GM13977 (cell line): ENCODE data around the gene AFAP1L2.

Experiments
- DNase-seq: peaks from one replicate; pipeline ENCODE4 v3.0.0; 2012; ENCODE audit warnings: low spot score
- CTCF ChIP-seq: IDR thresholded peaks from 2 replicates; pipeline ENCODE4 v1.5.1; 2012; ENCODE audit warnings: mild to moderate bottlenecking, control low read depth; ENCODE audit not compliant: insufficient read depth; ENCODE audit errors: extremely low read depth, missing control alignments
- in situ Hi-C: fragments of 300-500 bp; cut with MboI; formaldehyde crosslinking; loops from one replicate; pipeline ENCODE4 v1.12.0; 2022; ENCODE audit warnings: low sequenced_read_pairs, low pct_unique_long_range_greater_than_20kb, mixed read lengths, inconsistent platforms; ENCODE audit not compliant: unreplicated experiment

Gene AFAP1L2

GRCh38 chr10:114283535-114284234, 120.6 kb downstream of the AFAP1L2 start:
- no peak for DNase-seq
- no peak for TF ChIP-seq CTCF
- in situ Hi-C loops, result no loop called here

GRCh38 chr10:114283091-114283490, 121.2 kb downstream of the AFAP1L2 start:
- DNase-seq, result no peak
- in situ Hi-C loops, result no loop called here
- TF ChIP-seq CTCF, result no peak

GRCh38 chr10:114282526-114282925, 121.8 kb downstream of the AFAP1L2 start:
- in situ Hi-C loops, result no loop called here
- TF ChIP-seq CTCF, result no peak
- DNase-seq, result no peak

GRCh38 chr10:114281461-114281860, 122.8 kb downstream of the AFAP1L2 start:
- in situ Hi-C loops, result no loop called here
- DNase-seq, result no peak
- no peak for TF ChIP-seq CTCF

GRCh38 chr10:114281006-114281405, 123.3 kb downstream of the AFAP1L2 start:
- in situ Hi-C loops, result no loop called here
- no peak for DNase-seq
- TF ChIP-seq CTCF, result no peak

- TF ChIP-seq CTCF, result no peak
- in situ Hi-C loops, result no loop called here
- no peak for DNase-seq
These were observed 124.2 kb downstream of the AFAP1L2 start for GRCh38 chr10:114279901-114280644.
